OCI-LY1 (cell line): Measurements from ENCODE around the gene APBA3.

ENCODE experiments used
- H2AFZ ChIP-seq: fragments of 200-600 bp; sonication (generic), shearing (Covaris generic); 2 replicates; pipeline ENCODE4 v1.6.0; 2014; ENCODE audit warnings: antibody characterized with exemption, mild to moderate bottlenecking, low read length
- H3F3A ChIP-seq: fragments of 200-600 bp; sonication (generic), shearing (Covaris generic); 2 replicates; pipeline ENCODE4 v1.6.0; 2014; ENCODE audit warnings: mild to moderate bottlenecking, antibody characterized with exemption, low read length, moderate library complexity; ENCODE audit not compliant: insufficient read depth
- H3K27ac ChIP-seq: fragments of 200-600 bp; sonication (generic); 2 replicates; pipeline ENCODE4 v1.5.1; 2014; ENCODE audit warnings: low read length, mixed run types, mild to moderate bottlenecking, low read depth; ENCODE audit not compliant: poor library complexity, severe bottlenecking
- H3K27me3 ChIP-seq: fragments of 200-600 bp; sonication (generic); 2 replicates; pipeline ENCODE4 v1.6.0; 2014; ENCODE audit warnings: antibody characterized with exemption, mild to moderate bottlenecking, low read length, moderate library complexity; ENCODE audit not compliant: insufficient read depth
- H3K36me3 ChIP-seq: fragments of 200-600 bp; sonication (generic); 2 replicates; pipeline ENCODE4 v1.6.1; 2014; ENCODE audit warnings: mild to moderate bottlenecking, antibody characterized with exemption, low read length, moderate library complexity, mixed read lengths; ENCODE audit not compliant: insufficient read depth
- H3K4me1 ChIP-seq: fragments of 200-600 bp; sonication (generic); 2 replicates; pipeline ENCODE4 v1.5.1; 2014; ENCODE audit warnings: mild to moderate bottlenecking, low read length, moderate library complexity; ENCODE audit not compliant: insufficient read depth, severe bottlenecking
- H3K4me2 ChIP-seq: fragments of 200-600 bp; sonication (generic), shearing (Covaris generic); 2 replicates; pipeline ENCODE4 v1.6.1; 2014; ENCODE audit warnings: low read length
- H3K4me3 ChIP-seq: fragments of 200-600 bp; sonication (generic); 2 replicates; pipeline ENCODE4 v1.5.1; 2014; ENCODE audit warnings: low read length, low read depth, mild to moderate bottlenecking, mixed read lengths; ENCODE audit not compliant: poor library complexity, severe bottlenecking
- H3K79me2 ChIP-seq: fragments of 200-600 bp; shearing (Covaris generic); 2 replicates; pipeline ENCODE4 v1.6.1; 2016; ENCODE audit warnings: mixed run types, low read length, mixed read lengths; ENCODE audit not compliant: insufficient read depth
- H3K9ac ChIP-seq: fragments of 200-600 bp; sonication (generic), shearing (Covaris generic); 2 replicates; pipeline ENCODE4 v1.6.1; 2014; ENCODE audit warnings: mild to moderate bottlenecking, low read length, mixed read lengths
- H3K9me2 ChIP-seq: fragments of 200-600 bp; sonication (generic), shearing (Covaris generic); 2 replicates; pipeline ENCODE4 v1.6.1; 2014; ENCODE audit warnings: low read depth, mild to moderate bottlenecking, low read length, mixed read lengths
- H3K9me3 ChIP-seq: fragments of 200-600 bp; shearing (Covaris generic); 2 replicates; pipeline ENCODE4 v1.6.1; 2014; ENCODE audit warnings: low read length, mixed read lengths
- H4K20me1 ChIP-seq: fragments of 200-600 bp; sonication (generic), shearing (Covaris generic); 2 replicates; pipeline ENCODE4 v1.6.0; 2016; ENCODE audit warnings: mild to moderate bottlenecking, low read length; ENCODE audit not compliant: insufficient read depth
- CTCF ChIP-seq: fragments of 200-600 bp; sonication (generic), shearing (Covaris generic); IDR thresholded peaks from 2 replicates; pipeline ENCODE4 v1.5.1; 2017; ENCODE audit warnings: mild to moderate bottlenecking, antibody characterized with exemption, low read length, moderate library complexity, mixed read lengths
- EZH2 ChIP-seq: fragments of 200-600 bp; sonication (generic), shearing (Covaris generic); IDR thresholded peaks from 2 replicates; pipeline ENCODE4 v1.8.0; 2017; ENCODE audit warnings: borderline replicate concordance, mixed run types, mild to moderate bottlenecking, antibody characterized with exemption, low read length, moderate library complexity, mixed read lengths

Gene APBA3

DNA sequence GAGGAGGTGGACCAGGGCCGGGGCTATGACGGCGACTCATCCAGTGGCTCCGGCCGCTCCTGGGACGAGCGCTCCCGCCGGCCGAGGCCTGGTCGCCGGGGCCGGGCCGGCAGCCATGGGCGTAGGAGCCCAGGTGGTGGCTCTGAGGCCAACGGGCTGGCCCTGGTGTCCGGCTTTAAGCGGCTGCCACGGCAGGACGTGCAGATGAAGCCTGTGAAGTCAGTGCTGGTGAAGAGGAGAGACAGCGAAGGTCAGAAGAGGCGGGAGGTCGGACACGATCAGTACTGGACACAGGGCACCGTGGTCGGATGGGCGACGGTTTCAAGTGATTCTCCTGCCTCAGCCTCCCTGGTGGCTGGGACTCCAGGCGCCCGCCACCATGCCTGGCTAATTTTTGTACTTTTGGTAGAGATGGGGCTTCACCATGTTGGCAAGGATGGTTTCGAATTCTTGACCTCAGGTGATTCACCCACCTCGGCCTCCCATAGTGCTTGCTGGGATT, 31.0 kb downstream of the APBA3 start:
- Histone ChIP-seq H3K36me3 (no peaks in the 10 kb centered on the region), H3K4me3 (no peak overlapping the region), H3K27me3 (peaks cover 8% of the 10 kb centered on the region), H3K27ac (no peak overlapping the region), H3K4me2 (no peak overlapping the region), H3K9ac (no peak overlapping the region), H3F3A (no peaks in the 10 kb centered on the region), H3K9me3 (no peaks in the 10 kb centered on the region), H2AFZ (no peak overlapping the region), H3K9me2 (no peaks in the 10 kb centered on the region), H4K20me1 (no peaks in the 10 kb centered on the region), H3K4me1 (no peaks in the 10 kb centered on the region), H3K79me2 (no peaks in the 10 kb centered on the region)
- TF ChIP-seq CTCF (no peak), EZH2 (no peak)

GRCh38 chr19:3725640-3726310, 35.7 kb downstream of the APBA3 start:
- H3K4me1 ChIP-seq, result peaks cover 3% of the 10 kb centered on the region
- H3F3A ChIP-seq, result no peaks in the 10 kb centered on the region
- H4K20me1 ChIP-seq, result no peaks in the 10 kb centered on the region
- no peak overlapping the region for H3K9ac ChIP-seq
- H3K27ac ChIP-seq, result no peak overlapping the region
- H3K9me2 ChIP-seq, result no peaks in the 10 kb centered on the region
- H2AFZ ChIP-seq, result no peak overlapping the region
- no peak overlapping the region for H3K4me3 ChIP-seq
- H3K9me3 ChIP-seq, result no peaks in the 10 kb centered on the region
- peaks cover 4% of the 10 kb centered on the region; the same call in 1 of the 2 replicates for H3K27me3 ChIP-seq
- no peaks in the 10 kb centered on the region for H3K79me2 ChIP-seq
- H3K4me2 ChIP-seq, result no peak overlapping the region
- no peaks in the 10 kb centered on the region for H3K36me3 ChIP-seq
- TF ChIP-seq CTCF (no peak), EZH2 (no peak)

- Histone ChIP-seq H3K9me3 (no peaks in the 10 kb centered on the region), H3K4me1 (peaks cover 3% of the 10 kb centered on the region), H3K27ac (no peak overlapping the region), H3K4me3 (no peak overlapping the region), H3K4me2 (no peak overlapping the region), H4K20me1 (no peaks in the 10 kb centered on the region), H3K79me2 (no peaks in the 10 kb centered on the region), H3K27me3 (peaks cover 4% of the 10 kb centered on the region; the same call in 1 of the 2 replicates), H3K9ac (no peak overlapping the region), H3F3A (no peaks in the 10 kb centered on the region), H3K9me2 (no peaks in the 10 kb centered on the region), H2AFZ (no peak overlapping the region), H3K36me3 (no peaks in the 10 kb centered on the region)
- TF ChIP-seq EZH2 (no peak), CTCF (no peak)
These were observed 36.4 kb downstream of the APBA3 start for GRCh38 chr19:3725121-3725520.
